ENCODE measurements around the gene MYCL.
"Not testable (repeated sequence)": the region's sequence is repeated elsewhere in the genome, so short reads cannot be mapped to it uniquely, and the experiment has no call there.

Gene MYCL

DNA sequence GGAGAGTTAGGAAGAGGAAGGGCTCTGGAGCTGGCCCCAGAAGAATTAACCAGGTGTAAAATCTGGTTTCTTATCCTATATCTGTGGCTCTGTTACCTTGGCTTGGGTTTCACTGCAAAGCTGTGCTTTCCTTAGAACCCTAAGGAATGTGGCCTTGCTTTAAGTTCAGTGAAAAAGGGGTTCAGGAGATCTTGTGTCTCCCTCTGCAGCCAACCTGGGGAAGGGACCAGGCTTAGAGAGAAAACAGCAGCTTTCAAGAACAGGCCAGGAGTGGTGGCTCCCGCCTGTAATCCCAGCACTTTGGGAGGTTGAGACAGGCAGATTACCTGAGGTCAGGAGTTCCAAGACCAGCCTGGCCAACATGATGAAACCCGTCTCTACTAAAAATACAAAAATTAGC, 16.1 kb upstream of the MYCL start:
- no peak for DNase-seq (ENCODE audit: low spot score)

DNA sequence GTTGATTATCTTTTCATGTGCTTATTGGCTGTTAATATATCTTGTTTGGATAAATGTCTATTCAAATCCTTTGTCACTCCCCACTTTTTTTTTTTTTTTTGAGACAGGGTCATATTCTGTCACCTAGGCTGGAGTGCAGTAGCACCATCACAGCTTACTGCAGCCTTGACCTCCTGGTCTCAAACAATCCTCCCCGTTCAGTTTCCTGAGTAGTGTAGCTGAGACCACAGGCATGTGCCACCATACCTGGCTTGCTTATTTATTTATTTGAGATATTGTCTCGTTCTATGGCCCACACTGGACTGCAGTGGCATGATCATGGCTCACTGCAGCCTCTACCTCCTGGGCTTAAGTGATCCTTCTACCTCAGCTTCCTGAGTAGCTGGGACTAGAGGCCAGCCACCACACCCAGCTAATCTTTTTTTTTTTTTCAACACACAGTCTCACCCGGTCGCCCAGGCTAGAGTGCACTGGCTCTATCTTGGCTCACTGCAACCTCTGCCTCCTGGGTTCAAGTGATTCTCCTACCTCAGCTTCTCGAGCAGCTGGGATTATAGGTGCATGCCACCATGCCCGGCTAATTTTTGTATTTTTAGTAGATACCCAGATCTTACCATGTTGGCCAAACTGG, 13.9 kb upstream of the MYCL start:
- no peak for DNase-seq (ENCODE audit: low spot score)

DNA sequence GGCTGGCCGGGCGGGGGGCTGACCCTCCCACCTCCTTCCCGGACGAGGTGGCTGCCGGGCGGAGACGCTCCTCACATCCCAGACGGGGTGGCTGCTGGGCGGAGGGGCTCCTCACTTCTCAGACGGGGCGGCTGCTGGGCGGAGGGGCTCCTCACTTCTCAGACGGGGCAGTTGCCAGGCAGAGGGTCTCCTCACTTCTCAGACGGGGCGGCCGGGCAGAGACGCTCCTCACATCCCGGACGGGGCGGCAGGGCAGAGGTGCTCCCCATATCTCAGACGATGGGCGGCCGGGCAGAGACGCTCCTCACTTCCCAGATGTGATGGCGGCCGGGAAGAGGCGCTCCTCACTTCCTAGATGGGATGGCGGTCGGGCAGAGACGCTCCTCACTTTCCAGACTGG, 11.4 kb upstream of the MYCL start:
- not testable (repeated sequence) for DNase-seq (ENCODE audit: low spot score)

DNA sequence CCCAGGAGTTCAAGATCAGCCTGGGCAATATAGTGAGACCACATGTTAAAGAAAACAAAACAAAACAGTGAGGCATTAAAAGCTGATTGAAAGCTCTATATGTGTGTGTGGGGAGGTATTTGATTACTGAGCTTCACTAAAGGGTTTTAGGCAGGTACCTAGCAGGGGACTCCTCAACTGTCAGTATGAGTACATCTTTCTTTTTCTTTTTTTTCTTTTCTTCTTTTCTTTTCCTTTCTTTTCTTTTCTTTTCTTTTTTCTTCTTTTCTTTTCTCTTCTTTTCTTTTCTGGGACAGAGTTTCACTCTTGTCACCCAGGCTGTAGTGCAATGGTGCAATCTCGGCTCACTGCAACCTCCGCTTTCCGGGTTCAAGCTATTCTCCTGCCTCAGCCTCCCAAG, 8.5 kb upstream of the MYCL start:
- no peak for DNase-seq (ENCODE audit: low spot score)

DNA sequence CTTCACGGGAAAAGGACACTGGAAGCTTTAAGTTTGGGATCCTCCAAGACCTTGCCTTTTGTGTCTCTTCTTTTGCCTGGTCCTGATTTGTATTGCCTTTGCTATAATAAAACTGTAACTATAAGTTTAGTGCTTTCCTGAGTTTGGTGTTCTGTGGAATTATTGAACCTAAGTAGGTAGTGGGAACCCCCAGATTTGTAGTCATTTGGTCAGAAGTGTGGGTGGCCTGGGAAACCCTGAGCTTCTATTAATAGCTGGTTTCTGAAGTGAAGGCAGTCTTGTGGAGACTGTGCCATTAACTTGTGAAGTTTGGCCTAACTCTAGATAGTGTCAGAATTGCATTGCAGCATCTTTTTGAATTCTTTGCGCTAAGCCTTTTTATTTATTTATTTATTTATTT, 6.8 kb upstream of the MYCL start:
- no peak for DNase-seq (ENCODE audit: low spot score)

DNA sequence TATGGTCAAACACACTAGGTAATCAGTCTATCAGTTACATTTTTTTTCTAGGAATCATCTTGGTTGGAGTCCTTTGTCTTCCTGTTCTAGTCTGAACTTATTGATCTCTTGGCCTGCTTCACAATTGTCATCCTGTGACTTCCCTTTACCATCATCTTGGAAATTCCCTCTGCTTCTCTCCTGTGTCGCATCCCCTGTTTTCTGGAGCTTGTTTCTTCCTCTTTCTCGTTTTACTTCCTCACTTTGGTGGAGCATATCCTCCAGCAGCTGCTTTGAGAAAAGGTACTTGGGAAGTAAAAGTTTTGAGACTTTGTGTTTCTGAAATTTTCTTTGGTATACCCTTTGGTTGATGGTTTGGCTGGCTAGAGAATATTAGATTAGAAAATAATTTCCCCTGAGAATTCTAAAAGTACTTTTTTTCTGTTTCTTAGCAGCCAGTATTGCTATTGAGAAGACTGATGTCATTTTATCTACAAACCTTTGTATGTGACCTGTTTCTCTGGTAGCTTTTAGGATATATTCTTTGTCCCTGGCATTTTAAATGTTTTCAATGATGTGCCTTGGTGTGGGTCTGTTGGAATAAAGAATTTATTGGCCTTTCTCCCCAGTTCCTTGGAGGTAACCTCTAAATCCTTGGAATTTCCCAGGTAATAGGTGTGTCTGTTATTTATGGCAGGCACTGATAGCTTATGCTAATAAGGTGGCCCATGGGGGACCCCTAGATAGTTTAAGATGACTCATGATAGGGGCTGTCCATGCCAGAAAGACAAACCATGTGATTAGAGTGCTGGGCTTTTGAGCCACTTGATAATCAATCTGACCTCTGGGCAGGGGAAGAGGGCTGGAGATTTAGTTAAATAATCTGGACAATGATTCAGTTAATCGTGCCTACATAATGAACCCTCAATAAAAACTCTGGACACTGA, 6.1 kb upstream of the MYCL start:
- no peak for DNase-seq (ENCODE audit: low spot score)

DNA sequence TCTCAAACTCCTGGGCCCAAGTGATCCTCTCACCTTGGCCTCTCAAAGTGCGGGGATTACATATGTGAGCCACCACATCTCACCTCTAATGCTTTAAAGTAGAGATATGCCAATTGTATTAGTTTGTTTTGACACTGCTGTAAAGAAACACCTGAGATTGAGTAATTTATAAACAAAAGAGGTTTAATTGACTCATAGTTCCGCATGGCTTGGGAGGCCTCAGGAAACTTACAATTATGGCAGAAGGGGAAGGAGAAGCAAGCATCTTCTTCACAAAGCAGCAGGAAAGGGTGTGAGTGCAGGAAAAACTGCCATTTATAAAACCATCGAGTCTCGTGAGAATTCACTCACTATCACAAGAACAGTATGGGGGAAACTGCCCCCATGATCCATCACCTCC, 3.5 kb upstream of the MYCL start:
- DNase-seq (ENCODE audit: low spot score), result no peak

DNA sequence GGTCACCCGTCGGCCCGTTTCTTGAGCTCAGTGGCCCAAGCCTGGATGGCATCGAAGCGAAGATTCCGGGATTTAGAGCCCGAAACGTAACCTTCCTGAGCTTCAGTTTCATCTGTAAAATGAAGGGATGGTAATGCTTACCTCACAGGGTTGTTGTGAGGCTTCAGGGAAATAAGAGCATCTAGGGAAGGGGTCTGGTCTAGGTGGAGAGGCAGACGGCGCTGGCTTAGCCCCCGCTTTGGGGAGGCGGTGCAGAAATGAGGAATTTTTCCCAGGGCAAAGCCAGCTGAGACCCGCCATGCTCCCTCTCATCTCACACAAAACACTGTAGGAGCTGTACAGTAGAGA, 717 bp upstream of the MYCL start:
- no peak for DNase-seq (ENCODE audit: low spot score)

DNA sequence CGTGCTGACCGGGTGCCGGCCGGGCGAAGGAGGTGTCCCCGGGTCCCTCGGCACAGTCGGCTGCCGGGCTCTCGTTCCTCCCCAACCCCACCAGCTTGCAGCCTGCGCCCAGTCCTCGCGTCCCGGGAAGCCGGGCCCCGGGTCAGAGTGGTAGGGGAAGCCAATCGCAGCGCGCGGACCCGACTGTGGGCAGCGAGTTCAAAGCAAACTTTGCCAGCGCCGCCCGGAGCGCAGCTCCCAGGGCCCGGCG, 328 bp downstream of the MYCL start:
- no peak for DNase-seq (ENCODE audit: low spot score)

DNA sequence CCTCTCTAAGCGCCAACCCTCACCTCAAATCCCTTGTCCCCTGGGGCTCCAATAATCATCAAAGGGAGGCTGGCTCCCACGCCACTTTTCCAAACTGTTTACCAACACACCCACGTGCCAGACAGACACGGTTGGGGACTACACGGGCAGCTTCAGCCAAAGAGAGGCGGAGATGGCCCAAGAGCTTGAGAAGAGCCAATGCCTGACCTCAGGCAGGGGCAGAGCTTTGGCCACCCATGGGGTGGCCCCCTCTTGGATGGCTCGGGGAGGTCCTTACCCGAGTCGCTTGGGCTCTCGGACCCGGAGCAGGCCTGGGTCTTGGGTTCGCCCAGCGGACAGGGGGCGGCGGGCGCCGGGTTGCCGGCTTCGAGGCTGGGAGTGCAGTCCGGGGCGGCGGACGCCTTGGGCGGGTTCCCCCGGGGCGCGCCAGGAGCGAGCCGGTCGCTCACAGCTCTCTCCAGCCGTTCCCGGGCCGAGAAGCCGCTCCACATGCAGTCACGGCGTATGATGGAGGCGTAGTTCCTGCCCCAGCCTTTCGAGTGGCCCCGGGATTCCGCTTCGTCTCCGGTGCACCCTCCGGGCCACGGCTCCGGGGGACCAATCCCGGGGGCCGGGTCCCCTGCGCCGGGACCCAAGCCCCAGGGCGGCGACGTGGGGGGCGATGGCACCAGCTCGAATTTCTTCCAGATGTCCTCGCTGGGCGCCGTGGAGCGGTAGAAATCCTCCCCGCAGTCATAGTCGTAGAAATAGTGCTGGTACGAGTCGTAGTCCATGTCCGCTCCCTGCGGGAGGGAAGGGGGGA, 854 bp downstream of the MYCL start:
- no peak for DNase-seq (ENCODE audit: low spot score)

DNA sequence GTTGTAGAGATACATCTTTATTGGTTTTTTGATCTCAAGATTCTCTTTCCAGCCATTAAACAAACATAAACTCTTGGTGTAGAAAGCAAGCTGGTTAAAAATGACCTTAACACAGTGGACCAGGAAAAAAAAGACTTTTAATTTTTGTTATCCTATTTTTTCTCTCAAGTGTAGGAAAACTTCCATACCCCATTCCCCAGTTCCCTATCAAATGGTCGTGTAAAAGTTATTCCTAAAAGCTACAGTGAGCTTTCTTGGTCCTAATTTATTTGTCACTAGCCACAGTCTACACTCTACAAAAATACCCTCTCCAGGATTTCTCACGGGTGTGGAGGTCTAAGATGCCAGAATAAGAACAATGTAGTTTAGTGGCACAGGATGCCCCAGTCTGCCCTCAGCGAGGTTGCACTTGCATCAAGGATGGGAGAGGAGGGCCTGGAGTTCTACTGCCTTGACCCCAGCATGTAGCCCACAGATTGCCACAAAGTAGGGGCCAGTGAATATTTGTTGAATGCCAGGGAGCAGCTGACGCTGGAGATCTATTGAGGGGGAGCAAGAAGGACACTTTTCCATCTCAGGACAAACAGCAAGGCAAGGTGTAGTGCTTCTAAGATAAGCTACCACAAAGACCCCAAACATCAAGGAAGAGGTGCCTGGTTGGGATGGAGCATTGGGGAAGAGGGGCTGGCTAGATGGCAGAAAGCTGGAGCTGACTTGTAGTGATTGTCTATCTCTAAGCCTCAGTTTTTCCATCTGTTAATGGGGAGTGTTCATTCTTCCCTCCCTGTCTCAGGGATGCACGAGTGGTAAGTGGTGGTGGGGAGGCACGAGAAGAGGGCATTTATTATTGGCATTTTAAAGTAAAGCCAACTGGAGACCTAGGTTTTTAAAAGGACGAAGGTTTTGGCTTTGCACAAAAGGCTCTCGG, 1.8 kb downstream of the MYCL start:
- DNase-seq (ENCODE audit: low spot score), result no peak

DNA sequence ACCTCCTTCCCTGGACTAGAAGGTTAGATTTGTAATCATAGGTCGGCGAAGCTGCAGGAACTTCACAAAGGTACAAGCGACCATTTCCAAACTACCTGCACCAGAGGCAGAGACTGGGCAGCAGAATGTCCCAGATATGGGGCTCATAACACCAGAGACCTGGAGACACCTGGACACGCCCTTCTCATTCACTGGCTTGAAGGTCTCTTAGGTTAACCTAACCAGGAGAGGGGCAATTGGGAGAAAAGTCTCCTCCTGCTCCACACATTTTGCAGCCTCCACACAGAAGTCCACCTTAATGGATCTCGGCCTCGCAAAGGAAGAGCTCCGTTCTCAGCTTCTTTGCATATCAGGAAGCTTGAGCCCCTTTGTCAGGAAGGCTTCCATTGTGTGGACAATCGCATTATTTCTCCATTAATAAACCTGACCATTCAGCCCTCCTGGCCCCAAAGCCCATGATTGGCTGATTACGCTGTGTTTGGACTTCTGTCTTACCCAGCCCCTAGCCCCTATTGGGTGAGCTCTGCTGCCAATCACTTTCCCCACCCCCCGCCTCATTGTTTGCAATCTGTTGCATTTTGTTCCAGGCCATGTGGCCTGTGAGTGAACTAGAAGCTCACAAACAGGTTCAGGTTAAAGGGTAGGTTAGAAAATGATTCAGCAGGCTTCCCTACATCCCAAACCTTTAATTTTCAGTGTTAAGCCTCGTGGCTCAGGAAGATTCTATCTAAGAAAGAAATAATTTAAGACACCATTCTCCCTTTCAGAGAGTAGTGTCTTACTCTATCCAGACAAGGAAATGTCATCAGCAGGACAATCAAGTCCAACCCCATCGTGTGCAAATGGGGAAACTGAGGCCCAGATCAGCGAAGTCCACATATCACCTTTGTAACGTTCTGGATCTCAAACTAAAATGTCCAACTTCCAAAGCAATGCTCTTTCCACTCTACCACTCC, 2.8 kb downstream of the MYCL start:
- peak; percentile 75 for DNase-seq (ENCODE audit: low spot score)

DNA sequence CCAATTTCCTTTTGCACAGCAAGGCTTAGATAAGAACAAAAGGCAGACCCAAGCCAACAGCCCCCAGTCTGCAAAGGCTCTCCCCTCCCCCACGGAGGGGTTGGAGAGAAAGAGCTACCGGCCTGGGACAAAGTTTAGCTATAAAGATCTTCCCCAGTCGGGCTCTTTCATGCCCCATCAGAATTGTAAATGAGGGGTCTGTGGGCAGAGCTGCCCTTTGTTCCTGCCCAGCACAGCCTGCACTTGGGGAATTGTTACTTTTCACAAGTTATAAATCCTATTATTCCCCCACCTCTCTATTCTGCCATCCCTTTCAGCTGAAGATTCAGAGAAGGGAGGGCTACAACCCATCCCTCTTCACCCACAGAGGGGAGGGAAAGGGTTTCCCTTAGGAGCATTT, 3.5 kb downstream of the MYCL start:
- no peak for DNase-seq (ENCODE audit: low spot score)

DNA sequence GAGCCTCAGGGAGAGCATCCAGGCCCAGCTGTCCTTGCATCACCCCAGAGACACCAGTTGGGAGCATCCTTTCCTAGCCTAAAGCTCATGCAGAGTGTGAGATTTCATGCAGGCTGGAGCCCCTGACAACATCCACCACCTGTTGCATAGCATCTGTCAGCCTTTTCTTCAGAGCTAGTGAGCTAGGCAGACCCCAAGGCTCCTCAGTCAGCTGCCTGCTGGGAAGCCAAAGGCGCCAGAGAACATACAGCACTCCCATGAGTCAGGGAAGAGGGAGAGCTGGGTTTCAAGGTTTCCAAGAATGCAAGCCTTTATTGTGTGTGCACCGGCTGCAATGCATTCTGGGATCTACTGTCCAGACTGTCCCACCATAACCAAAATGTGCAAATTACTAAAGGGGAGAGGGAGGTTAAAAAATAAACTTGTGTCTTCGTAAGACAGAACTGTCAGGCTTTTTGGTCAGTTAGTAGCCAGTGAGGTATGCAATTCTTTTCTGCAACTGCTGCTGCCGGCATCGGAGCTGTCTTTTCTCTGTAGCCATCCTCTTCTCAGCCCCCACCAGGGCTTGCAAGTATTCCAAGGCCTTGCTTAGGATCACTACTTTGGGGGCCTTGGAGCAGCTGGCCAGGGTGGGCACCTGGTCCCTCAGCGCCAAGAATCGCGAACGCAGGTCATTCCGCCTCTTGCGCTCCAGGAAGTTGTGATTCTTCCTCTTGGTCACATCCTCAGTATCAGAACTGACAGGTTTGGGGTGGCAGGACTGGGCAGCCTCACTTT, 4.6 kb downstream of the MYCL start:
- DNase-seq (ENCODE audit: low spot score), result no peak

DNA sequence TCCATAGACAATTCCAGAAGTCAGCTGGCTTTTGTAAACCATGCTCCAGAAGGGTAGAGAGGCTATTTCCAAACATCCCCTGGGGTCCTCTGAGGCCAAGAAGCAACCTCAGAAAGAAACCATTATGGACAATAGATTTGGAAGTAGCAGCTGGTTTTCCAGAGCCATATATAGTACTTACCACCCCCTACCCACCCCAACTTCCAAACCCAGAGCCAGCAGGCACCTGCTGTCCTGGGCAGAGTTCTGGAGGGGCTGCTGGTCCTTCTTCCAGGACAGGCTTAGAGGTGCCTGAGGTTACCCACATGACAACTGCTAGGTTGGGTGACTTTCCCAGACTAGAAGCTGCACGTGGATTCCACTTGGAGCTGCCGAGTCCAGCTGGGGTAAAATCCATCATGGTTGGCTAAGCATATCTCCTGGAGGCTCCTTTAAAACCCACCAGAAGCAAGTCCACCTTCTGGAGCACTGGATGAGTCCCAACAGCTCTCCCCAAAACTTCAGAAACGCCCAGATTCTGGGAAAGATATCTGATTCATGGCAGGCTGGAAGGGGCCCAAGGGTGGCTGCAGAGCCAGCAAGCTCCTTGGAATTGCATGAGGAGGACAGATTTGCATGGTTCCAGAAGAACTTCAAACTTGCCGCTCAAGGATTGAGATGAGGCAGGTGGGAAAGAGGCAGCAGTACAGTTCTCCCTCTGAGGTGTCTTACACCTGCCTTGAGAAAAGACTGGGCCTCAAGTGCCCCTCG, 5.8 kb downstream of the MYCL start:
- DNase-seq (ENCODE audit: low spot score), result no peak

DNA sequence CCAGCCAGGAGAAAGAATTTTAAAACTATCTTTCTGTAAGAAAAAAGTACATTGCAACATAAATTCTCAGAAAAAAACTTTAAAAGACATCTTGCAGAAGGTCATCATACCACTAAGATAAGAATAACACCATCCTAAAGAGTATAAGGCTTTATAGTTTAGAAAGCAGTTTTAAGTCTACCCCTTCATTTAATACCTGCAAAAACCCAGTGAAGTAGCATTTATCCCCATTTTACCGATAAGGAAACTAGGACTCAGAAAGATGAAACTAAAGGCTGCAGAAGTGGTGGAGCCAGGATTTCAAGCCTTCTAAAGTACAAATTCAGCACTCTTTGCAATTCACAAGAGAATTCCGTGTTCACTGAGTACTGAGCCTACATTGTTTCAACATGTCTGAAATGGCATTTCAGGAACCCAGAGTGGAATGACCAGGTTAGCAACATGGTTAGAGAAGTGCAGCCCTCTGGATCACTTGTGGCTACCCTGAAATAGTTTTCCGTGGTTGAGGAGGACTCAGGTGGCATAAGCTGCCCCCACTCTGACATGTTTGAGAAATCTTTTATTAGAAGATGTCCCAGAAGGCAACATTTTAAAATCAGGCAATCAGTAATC, 6.7 kb downstream of the MYCL start:
- no peak for DNase-seq (ENCODE audit: low spot score)

DNA sequence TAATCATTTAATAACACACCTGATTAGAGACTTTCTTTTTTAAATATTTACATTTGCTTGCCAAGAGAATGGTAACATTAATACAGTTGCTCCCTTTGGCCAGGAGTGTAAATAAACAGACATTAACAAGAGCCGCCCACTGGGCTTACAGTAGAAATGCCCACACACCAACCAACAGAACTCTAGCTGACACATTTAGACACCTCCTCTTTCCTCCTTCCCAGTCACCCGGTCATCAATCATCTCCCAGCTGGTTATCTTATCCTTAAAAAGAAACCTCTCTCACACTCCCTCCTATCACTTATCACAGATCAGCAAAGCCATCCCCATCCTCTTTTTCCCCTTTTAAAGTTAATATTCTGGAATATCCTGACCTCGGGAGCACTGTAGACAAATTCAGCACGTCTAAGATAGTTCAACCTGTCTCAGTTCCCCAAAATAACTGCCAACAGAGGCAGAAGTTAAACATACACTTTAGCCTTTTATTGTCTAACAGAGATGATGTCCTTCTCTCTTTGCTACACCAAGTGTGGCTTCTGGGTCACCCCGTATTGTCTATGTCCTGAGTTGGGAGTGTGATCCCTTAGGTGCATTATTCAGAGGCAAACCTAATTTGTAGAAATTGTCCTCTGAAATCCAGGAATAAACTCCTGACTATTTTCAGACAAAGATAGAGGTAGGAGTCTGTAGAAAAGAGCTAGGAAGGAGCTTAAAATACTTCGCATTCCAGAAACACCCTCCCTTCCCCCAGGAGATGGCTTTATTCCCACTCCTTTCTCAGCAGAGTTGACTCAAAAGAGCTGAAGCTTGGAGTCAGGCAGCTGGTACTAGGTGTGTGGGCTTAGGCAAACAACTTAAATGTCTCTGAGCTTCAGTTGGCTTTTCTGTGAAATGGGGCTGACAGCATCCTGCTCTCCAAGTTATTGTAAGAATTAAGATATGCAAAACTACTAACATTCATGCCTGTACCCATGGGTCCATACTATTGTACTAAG, 8.8 kb downstream of the MYCL start:
- peak; percentile 83 for DNase-seq (ENCODE audit: low spot score)

DNA sequence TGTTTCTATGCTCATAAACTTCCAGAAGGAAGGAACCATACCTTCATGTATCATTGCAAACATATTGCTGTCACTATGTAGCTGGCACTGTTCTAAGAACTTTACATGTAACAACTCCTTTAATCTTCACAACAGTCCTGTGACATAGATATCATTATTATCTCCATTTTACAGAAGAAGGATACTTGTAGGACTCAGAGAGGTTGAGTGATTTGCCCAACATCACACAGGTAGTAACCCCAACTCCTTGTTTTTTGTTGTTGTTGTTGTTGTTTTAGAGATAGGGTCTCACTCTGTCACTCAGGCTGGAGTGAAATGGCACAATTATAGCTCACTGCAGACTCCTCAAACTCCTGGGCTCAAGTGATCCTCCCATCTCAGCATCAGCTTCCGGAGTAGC, 10.8 kb downstream of the MYCL start:
- no peak for DNase-seq (ENCODE audit: low spot score)

Data from putamen (tissue), 1 donor.